ENCODE measurements around the gene CYSTM1.

CYSTM1 gene

GRCh38 chr5:140131967-140132409, 43.0 kb upstream of the CYSTM1 start (continued):
- no peak for TF ChIP-seq ZNF223 (tag by site-specific recombination; IDR thresholded peaks at IDR 0.05)
- TF ChIP-seq ZNF768 (tag by site-specific recombination; IDR thresholded peaks at IDR 0.05), result no peak
- no peak for TF ChIP-seq KLF16 (tag by site-specific recombination; IDR thresholded peaks at IDR 0.05)
- TF ChIP-seq ZNF324 (tag by site-specific recombination; IDR thresholded peaks at IDR 0.05), result no peak
- TF ChIP-seq ZNF211 (tag by site-specific recombination; IDR thresholded peaks at IDR 0.05; ENCODE audit: low read depth), result no peak
- 0 out of 2 replicates have a peak, but pooled peaks have one; percentile 25 for TF ChIP-seq SCRT2 (tag by site-specific recombination; IDR thresholded peaks at IDR 0.05)
- no peak for TF ChIP-seq GFI1B (tag by site-specific recombination; IDR thresholded peaks at IDR 0.05)
- TF ChIP-seq REST (tag by site-specific recombination; IDR thresholded peaks at IDR 0.05), result no peak

- TF ChIP-seq ZNF596 (tag by site-specific recombination; IDR thresholded peaks at IDR 0.05), result no peak
- no peak for TF ChIP-seq ZNF23 (tag by site-specific recombination; IDR thresholded peaks at IDR 0.05; ENCODE audit: borderline replicate concordance)
- TF ChIP-seq GLI2 (tag by site-specific recombination; IDR thresholded peaks at IDR 0.05; ENCODE audit: borderline replicate concordance, low read depth), result no peak
- no peak for TF ChIP-seq ZNF837 (tag by site-specific recombination; IDR thresholded peaks at IDR 0.05)
- no peak for TF ChIP-seq ZNF19 (tag by site-specific recombination; IDR thresholded peaks at IDR 0.05; ENCODE audit: low read depth)
- TF ChIP-seq ZBTB1 (tag by site-specific recombination; IDR thresholded peaks at IDR 0.05), result no peak
- TF ChIP-seq WT1 (tag by site-specific recombination; IDR thresholded peaks at IDR 0.05), result no peak
- TF ChIP-seq ZNF174 (tag by site-specific recombination; IDR thresholded peaks at IDR 0.05), result no peak
- TF ChIP-seq ZNF677 (tag by site-specific recombination; IDR thresholded peaks at IDR 0.05), result no peak
- no peak for TF ChIP-seq ZNF274 (IDR thresholded peaks at IDR 0.05; ENCODE audit: low read length)
- TF ChIP-seq ZNF274 (tag by site-specific recombination; IDR thresholded peaks at IDR 0.05; ENCODE audit: borderline replicate concordance), result no peak
- TF ChIP-seq ZBTB20 (tag by site-specific recombination; IDR thresholded peaks at IDR 0.05), result no peak
- no peak for TF ChIP-seq ZNF449 (tag by site-specific recombination; IDR thresholded peaks at IDR 0.05)
- no peak for TF ChIP-seq SCRT1 (tag by site-specific recombination; IDR thresholded peaks at IDR 0.05; ENCODE audit: borderline replicate concordance)
- no peak for TF ChIP-seq ZNF433 (tag by site-specific recombination; IDR thresholded peaks at IDR 0.05; ENCODE audit: low read depth)
- TF ChIP-seq ZNF585B (tag by site-specific recombination; IDR thresholded peaks at IDR 0.05), result no peak
- no peak for TF ChIP-seq ZNF354C (tag by site-specific recombination; IDR thresholded peaks at IDR 0.05; ENCODE audit: borderline replicate concordance, low read depth)
- no peak for TF ChIP-seq ZNF423 (tag by site-specific recombination; IDR thresholded peaks at IDR 0.05)
- no peak for TF ChIP-seq CTCF (tag by site-specific recombination; IDR thresholded peaks at IDR 0.05)
These were observed 41.3 kb upstream of the CYSTM1 start for GRCh38 chr5:140133514-140134167.

More at GRCh38 chr5:140133514-140134167, 41.3 kb upstream of the CYSTM1 start:
- no peaks in the 10 kb centered on the region; the same call in 1 of the 2 replicates for H3K4me1 ChIP-seq (ENCODE audit: control insufficient read depth, insufficient read depth, low read length)
- H3K27ac ChIP-seq (ENCODE audit: extremely low read depth, low read depth, low read length), result no peak overlapping the region
- H3K4me3 ChIP-seq (ENCODE audit: low read depth, low read length), result no peak overlapping the region
- ChIA-PET CTCF (interaction anchor here (0.5 to 3.4 kb wide), 6 partner anchors 10 to 368 kb away, joined by 3 to 35 read pairs (median 4); no protein-coding TSS in a partner anchor), POLR2A (no interaction called here)
- H3K9me3 ChIP-seq (ENCODE audit: control insufficient read depth, insufficient read depth, low read depth, low read length), result no peaks in the 10 kb centered on the region
- no peaks in the 10 kb centered on the region for H3K36me3 ChIP-seq (ENCODE audit: control insufficient read depth in 2 of 2, insufficient read depth in 1 of 2, low read length in 2 of 2)
